ENCODE results near the gene MPPE1. TPM values are rescaled to one million over a fixed set of nuclear protein-coding genes. Genes with fewer than 3 reads are reported as not detected.

The MPPE1 gene
- total RNA-seq, 1 experiment from 2014 or later: 21.4 TPM

DNA sequence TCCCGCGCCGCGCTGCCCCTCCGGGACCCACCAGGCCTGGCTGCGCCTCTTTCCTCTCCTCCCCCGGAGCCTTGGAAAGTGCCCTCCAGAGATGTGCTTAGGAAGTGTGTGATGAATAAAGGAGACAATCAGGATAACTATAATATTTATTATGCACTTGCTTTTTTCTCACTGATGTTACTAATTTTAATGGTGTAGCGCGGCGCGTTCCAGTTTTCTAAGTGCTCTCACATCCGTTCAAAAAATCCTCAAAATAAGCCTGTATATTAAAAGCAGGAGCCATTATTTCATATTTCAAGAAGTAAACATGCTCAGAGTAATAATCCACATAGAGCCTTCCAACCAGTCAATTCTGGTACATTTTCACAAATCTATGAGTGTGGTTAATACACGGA is 941 bp upstream of the MPPE1 start:
- TSS peak; percentile 77 for BruUV-seq (replicated peaks)
- peak overlapping the region; percentile 71 for H2AFZ ChIP-seq (ENCODE audit: low read depth, low read length, poor library complexity, severe bottlenecking)

More for the DNA sequence above, 941 bp upstream of the MPPE1 start:
- Histone ChIP-seq H3K9ac (ENCODE audit: low read length) (peak overlapping the region; percentile 79), H3K27me3 (ENCODE audit: insufficient read depth, low read length) (no peaks in the 10 kb centered on the region), H3K79me2 (ENCODE audit: insufficient read depth, low read length) (peaks cover 10% of the 10 kb centered on the region; the same call in 1 of the 2 replicates), H3K4me2 (ENCODE audit: low read length) (peak overlapping the region; percentile 81), H3K9me2 (ENCODE audit: insufficient read depth) (no peaks in the 10 kb centered on the region), H3K27ac (ENCODE audit: low read depth, low read length) (peak overlapping the region; percentile 91), H4K20me1 (ENCODE audit: insufficient read depth) (no peaks in the 10 kb centered on the region), H3K36me3 (ENCODE audit: control insufficient read depth in 1 of 2, insufficient read depth in 2 of 2, low read length in 2 of 2) (no peaks in the 10 kb centered on the region; a peak in 1 of 4 replicates), H3K4me3 (replicated peaks in 1 of 2; ENCODE audit: low read depth in 1 of 2, low read length in 2 of 2) (peak overlapping the region; percentile 77 to 85), H3K4me1 (ENCODE audit: control insufficient read depth in 1 of 2, insufficient read depth in 2 of 2, low read length in 2 of 2) (peaks cover 4 to 19% of the 10 kb centered on the region in 2 experiments; a peak in 3 of 4 replicates), H3K9me3 (ENCODE audit: control insufficient read depth in 1 of 2, insufficient read depth in 1 of 2, low read depth in 1 of 2, low read length in 2 of 2) (no peaks in the 10 kb centered on the region)
- CTCF ChIA-PET: no interaction called here
- RAD21 ChIA-PET (ENCODE audit: low non-redundant PET in 1 of 2, low total read pairs in 2 of 2, uncharacterized antibody in 2 of 2, unreplicated experiment in 2 of 2): no interaction called here
- TF ChIP-seq RAD21 (IDR thresholded peaks at IDR 0.05; ENCODE audit: low read depth) (no peak), JUND (IDR thresholded peaks at IDR 0.05) (no peak), YY1 (IDR thresholded peaks at IDR 0.05; ENCODE audit: extremely low read depth, insufficient replicate concordance, low read depth, low read length) (no peak), SRF (IDR thresholded peaks at IDR 0.05; ENCODE audit: low read depth) (no peak), CTCF (IDR thresholded peaks at IDR 0.05 in 2 of 3, conservative IDR thresholded peaks at IDR 0.05 in 1 of 3; ENCODE audit: borderline replicate concordance in 1 of 3, insufficient read depth in 1 of 3, low read depth in 2 of 3, low read length in 2 of 3) (no peak), EGR1 (IDR thresholded peaks at IDR 0.05; ENCODE audit: low read depth) (no peak), SP1 (IDR thresholded peaks at IDR 0.05; ENCODE audit: low read depth) (no peak), TCF7L2 (IDR thresholded peaks at IDR 0.05; ENCODE audit: borderline replicate concordance, extremely low read depth, insufficient read depth, insufficient read length) (no peak), CBX3 (IDR thresholded peaks at IDR 0.05; ENCODE audit: low read depth) (no peak), FOSL1 (IDR thresholded peaks at IDR 0.05; ENCODE audit: low read depth) (no peak), POLR2AphosphoS5 (IDR thresholded peaks at IDR 0.05; ENCODE audit: low read depth, low read length) (no peak), POLR2A (IDR thresholded peaks at IDR 0.05; ENCODE audit: borderline replicate concordance, extremely low read depth, insufficient read depth, insufficient read length) (no peak), ZFX (IDR thresholded peaks at IDR 0.05) (no peak), ZNF274 (IDR thresholded peaks at IDR 0.05; ENCODE audit: low read depth, low read length) (no peak), SIN3A (IDR thresholded peaks at IDR 0.05; ENCODE audit: low read depth) (no peak), ELF1 (IDR thresholded peaks at IDR 0.05; ENCODE audit: borderline replicate concordance, low read depth) (no peak), EZH2 (IDR thresholded peaks at IDR 0.05) (no peak)
- TF ChIP-seq, protein P1, sequence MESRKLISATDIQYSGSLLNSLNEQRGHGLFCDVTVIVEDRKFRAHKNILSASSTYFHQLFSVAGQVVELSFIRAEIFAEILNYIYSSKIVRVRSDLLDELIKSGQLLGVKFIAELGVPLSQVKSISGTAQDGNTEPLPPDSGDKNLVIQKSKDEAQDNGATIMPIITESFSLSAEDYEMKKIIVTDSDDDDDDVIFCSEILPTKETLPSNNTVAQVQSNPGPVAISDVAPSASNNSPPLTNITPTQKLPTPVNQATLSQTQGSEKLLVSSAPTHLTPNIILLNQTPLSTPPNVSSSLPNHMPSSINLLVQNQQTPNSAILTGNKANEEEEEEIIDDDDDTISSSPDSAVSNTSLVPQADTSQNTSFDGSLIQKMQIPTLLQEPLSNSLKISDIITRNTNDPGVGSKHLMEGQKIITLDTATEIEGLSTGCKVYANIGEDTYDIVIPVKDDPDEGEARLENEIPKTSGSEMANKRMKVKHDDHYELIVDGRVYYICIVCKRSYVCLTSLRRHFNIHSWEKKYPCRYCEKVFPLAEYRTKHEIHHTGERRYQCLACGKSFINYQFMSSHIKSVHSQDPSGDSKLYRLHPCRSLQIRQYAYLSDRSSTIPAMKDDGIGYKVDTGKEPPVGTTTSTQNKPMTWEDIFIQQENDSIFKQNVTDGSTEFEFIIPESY (IDR thresholded peaks at IDR 0.05; ENCODE audit: extremely low read depth, insufficient replicate concordance, low read length): no peak
- TF ChIP-seq, protein P2, sequence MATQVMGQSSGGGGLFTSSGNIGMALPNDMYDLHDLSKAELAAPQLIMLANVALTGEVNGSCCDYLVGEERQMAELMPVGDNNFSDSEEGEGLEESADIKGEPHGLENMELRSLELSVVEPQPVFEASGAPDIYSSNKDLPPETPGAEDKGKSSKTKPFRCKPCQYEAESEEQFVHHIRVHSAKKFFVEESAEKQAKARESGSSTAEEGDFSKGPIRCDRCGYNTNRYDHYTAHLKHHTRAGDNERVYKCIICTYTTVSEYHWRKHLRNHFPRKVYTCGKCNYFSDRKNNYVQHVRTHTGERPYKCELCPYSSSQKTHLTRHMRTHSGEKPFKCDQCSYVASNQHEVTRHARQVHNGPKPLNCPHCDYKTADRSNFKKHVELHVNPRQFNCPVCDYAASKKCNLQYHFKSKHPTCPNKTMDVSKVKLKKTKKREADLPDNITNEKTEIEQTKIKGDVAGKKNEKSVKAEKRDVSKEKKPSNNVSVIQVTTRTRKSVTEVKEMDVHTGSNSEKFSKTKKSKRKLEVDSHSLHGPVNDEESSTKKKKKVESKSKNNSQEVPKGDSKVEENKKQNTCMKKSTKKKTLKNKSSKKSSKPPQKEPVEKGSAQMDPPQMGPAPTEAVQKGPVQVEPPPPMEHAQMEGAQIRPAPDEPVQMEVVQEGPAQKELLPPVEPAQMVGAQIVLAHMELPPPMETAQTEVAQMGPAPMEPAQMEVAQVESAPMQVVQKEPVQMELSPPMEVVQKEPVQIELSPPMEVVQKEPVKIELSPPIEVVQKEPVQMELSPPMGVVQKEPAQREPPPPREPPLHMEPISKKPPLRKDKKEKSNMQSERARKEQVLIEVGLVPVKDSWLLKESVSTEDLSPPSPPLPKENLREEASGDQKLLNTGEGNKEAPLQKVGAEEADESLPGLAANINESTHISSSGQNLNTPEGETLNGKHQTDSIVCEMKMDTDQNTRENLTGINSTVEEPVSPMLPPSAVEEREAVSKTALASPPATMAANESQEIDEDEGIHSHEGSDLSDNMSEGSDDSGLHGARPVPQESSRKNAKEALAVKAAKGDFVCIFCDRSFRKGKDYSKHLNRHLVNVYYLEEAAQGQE (IDR thresholded peaks at IDR 0.05; ENCODE audit: low read depth): no peak
- intact Hi-C loops (cut with micrococcal nuclease): loop anchor here (2.0 kb wide), 1 partner anchor 58 kb away; the partner anchor contains the start of gene CHMP1B
- ATAC-seq (peak; percentile 49), DNase-seq (ENCODE audit: low read depth, low spot score) (no peak)
- POLR2A ChIA-PET: interaction anchor here (1.5 kb wide), 1 partner anchor 72 kb away, joined by 4 read pairs; the partner anchor contains the start of gene IMPA2

All from HCT116 (cell line).